C1 segment of cervical spinal cord (tissue), 14 donors: ENCODE results near the gene CDX2.
"Not testable (repeated sequence)": the region's sequence is repeated elsewhere in the genome, so short reads cannot be mapped to it uniquely, and the experiment has no call there.

ENCODE experiments used
- DNase-seq, 14 donors: peaks; one replicate each; lab custom pipeline; 2025; lab: John Stamatoyannopoulos, UW

Gene CDX2

DNA sequence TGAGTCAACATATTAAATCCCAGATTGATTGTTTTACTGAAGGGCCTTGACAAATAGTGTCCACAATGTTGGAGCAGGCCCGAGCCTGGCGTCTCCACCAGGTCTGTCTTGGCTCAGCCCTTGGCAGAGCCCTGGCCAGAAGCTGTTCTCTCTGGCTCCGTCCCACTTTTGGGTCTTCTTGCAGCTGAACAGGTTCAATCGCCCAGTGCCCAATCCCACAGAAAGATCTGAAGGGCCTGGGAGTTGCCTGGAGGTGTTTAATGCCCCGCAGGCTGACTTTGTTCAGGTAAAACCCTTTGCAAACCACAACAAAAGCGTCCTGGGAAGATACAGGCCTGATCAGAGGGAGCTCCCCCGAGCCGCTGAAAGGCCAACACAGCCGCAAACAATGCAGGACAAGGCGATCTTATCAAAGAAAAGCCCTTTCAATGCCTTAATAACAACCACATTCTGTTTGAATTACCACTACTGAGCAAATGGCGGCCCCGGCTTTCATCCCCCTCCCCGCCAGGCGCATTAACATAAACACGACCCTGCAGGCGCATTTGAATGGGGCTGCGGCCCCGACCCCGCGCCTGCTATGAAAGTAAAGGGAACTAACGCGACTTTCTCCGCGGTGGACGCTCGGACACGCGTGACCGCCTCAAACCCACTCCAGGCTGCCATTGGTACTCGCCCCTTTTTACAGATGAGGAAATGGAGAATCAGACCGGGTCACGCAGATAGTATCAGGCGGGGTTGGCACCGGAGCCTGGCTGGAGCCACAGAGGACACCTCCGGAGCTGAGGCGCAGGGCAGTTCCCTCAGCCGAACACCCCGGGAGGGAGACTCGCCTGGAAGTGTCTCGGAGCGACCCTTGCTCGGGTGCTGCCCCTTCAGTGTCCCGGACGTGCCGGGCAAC is 3.1 kb downstream of the CDX2 start:
- DNase-seq = no peak

DNA sequence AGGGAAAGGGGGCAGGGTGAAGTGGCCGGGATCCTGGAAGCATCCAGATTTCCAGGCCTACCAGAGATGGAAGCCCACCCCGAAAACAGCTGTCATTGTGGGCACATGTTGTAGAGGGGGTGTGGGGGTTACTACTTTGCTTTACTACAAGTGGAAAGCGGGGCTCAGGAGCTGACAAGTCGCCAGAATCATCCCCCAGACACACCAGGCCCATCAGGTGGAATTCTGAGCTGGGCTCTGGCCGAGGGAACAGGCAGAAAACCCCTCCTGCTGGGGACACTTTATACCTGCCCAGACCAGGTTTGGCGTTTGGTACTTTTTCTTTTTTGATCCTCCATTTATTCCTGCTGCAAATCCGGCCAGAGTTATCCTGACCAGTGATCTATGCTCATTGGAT is 3.8 kb downstream of the CDX2 start:
- no peak for DNase-seq

- DNase-seq = no peak
Observed at GRCh38 chr13:27964741-27965323, 4.3 kb downstream of the CDX2 start.

DNA sequence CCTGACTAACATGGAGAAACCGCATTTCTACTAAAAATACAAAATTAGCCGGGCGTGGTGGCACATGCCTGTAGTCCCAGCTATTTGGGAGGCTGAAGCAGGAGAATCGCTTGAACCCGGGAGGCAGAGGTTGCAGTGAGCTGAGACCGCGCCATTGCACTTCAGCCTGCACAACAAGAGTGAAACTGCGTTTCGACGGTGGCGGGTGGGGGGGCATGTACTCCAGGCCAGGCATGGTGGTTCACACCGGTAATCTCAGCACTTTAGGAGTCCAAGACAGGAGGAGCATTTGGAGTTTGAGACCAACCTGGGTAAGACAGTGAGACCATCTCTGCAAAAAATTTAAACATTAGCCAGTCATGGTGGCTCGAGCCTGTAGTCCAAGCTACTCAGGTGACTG is 4.9 kb downstream of the CDX2 start:
- not testable (repeated sequence) for DNase-seq

GRCh38 chr13:27963491-27963890 is 5.6 kb downstream of the CDX2 start:
- DNase-seq = no peak

GRCh38 chr13:27962982-27963381 is 6.1 kb downstream of the CDX2 start:
- DNase-seq = no peak

DNA sequence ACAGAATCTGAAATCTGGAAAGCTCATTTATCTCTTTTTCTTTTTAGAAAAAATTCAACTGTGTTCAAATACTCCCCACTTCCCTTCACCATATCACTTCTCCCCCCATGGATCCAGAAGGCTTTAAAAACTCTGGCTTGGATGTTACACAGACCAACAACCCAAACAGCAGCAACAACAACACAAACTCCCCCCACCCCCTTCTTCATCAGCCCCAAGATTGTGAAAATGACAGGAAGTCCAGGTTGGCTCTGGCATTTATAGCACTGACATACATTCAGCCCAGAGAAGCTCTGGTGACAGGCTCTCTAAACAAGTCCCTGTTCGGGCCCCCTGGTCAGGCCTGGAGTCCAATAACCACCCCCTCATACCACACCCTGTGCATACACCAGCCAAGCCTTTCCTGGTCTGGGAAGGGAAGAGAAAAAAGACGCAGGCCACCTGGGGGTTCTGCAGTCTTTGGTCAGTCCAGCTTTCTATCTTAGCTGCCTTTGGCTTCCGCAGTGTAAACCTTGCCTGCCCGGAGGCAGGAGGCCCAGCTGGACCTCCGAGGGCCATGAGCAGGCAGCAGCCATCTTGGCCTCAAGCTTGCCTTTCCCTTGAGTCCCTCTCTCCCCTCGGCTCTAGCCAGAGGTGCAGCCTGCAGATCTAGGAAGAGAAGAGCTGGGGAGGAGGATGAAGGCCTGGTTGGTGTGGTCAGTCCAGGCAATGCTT is 6.8 kb downstream of the CDX2 start:
- no peak for DNase-seq

- no peak for DNase-seq
Observed at GRCh38 chr13:27961227-27962085, 7.7 kb downstream of the CDX2 start.

DNA sequence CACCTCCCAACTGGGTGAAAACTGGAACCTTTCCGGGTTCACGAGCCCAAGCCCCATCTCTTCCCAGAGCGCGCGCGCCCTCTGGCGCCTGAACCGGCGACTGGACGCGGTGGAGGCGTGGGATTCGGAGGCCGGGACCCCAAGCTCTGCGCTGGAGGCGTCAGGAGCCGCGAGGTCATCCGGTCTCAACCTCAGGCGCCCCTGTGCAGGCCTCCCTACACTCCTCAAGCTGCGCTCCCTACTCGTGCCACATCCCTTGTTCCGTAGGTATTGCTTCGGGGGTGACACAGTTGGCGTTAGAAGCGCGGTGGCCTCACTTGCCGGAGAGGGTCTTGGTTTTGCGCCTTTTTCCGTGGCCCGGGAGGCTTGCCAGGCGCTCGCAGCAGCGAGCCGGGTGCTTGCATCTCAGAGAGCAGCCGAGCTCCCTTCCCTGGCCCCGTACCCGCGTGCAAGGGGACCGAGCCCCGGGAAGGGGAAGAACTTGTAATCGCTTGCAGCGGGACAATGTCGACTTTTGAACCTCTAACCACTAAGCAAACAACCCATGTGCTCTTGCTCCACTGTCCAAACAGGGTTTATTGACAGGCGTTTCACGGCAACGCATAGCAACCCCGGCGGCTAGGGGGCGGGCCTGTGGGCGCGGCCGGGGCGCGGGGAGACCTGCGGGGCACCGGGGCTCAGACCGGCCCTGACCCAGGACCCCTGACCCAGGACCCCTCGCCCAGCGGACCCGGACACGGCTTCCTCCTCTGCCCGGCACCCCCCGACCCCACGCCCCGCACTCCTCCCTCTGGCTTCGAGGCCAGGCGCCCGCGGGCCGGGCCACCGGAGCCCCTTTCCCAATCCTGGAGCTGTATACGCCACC is 8.5 kb downstream of the CDX2 start:
- DNase-seq = peak in 1 of 14 donors; percentile 5

DNA sequence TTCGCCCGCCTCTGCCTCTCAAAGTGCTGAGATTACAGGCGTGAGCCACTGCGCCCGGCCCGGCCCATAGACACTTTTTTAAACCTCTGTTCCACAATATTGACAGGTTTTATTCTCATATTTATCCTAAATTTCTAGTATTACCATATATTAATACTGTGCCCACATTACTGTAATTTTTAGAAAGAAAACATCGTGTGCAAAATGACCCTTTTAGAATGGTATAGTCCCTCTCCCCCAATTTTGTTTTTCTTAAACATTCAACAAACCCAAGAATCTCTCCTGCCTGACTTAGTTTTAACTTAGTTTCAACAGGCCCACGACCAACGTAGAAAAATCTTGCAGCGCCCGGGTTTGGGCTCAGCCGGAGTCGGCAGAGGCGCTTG is 9.1 kb downstream of the CDX2 start:
- no peak for DNase-seq

GRCh38 chr13:27956576-27957300 is 12.4 kb downstream of the CDX2 start:
- DNase-seq = no peak

DNA sequence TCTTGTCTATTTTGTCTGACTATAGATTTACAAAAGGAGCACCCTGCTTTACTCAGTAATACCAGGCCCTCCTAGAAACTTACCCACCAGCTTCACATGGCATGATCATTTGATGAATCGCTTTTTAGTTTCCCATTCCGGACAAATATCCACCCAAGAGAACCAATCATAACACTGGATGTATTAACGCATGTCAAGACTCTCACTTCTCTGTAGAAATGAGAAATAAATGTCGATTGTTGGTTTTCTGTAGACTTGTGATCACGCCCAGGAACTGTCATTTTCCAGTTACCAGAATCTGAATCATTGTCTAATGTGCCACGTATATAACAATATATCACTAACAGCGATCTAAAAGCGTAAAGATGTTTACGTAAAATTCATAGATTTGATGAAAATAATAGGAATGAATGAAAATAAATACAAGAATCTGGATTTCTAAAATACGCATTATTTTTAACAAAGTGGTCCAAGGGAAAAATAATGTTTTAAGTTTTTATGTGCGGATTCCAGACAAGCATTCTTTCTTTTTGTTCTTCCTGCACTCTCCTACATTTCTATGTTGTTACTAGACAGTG is 14.0 kb downstream of the CDX2 start:
- no peak for DNase-seq

DNA sequence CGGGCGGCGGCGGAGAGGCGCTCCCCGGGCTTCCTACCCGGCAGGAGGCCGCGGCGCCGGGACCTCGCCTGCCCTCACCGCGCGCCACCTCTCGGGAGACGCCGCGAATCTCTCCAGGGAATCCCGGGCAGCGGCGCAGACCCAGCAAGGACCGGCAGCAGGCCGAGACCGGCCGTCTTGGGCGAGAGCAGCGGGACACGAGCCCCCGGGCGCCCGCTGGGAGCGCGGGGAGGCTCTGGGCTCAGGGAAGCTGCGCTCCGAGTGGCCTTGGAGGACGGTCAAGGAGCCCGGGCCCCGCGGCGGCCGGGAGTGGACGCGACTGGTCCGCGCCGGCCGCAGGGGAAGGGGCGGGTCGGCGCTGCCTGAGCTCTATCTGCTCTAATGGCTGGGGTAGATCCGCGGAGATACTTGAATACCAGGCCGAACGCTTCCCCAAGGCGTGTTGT is 14.7 kb downstream of the CDX2 start:
- DNase-seq = peak in 1 of 14 donors; percentile 12

DNA sequence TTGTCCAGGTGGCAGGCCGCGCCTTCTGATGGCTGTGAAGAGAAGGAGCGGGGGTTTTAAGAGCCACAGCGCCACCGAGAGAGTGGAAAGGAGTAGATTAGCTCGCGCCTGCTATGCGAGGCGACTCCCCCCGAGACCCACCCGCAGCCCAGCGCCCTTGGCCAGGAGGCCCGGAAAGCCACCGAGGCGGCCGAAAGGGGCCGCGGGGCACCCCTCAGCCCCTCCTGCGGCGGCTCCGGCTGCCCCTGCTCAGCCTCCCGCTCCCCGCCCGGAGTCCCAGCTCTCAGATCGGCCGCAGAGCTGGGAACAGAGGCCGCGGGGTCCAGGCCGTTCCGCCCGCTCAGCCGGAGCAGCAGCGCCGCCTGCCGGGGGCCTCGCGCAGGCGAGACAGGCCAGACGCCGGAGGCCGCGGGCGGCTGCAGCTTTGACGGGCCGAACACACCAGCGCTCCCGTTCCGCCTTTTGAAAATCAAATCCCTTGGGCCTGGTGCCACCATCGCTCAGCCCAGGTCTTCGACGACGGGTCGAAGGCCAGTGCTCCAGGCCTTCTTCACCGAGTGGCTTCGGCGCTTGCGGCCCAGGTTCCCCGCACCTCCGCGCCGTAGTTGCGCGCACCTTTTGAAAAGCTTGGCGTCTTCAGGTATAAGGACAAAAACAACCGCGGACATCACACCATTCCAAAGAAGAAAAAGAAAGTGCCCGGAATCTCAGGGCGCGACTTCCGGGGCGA is 15.3 kb downstream of the CDX2 start:
- DNase-seq = peak in 10 of 14 donors; percentile 5 to 75 (median 24)

- DNase-seq = no peak
Observed at GRCh38 chr13:27952876-27953675, 16.0 kb downstream of the CDX2 start.

- no peak for DNase-seq
Observed at GRCh38 chr13:27942972-27943371, 26.1 kb downstream of the CDX2 start.

DNA sequence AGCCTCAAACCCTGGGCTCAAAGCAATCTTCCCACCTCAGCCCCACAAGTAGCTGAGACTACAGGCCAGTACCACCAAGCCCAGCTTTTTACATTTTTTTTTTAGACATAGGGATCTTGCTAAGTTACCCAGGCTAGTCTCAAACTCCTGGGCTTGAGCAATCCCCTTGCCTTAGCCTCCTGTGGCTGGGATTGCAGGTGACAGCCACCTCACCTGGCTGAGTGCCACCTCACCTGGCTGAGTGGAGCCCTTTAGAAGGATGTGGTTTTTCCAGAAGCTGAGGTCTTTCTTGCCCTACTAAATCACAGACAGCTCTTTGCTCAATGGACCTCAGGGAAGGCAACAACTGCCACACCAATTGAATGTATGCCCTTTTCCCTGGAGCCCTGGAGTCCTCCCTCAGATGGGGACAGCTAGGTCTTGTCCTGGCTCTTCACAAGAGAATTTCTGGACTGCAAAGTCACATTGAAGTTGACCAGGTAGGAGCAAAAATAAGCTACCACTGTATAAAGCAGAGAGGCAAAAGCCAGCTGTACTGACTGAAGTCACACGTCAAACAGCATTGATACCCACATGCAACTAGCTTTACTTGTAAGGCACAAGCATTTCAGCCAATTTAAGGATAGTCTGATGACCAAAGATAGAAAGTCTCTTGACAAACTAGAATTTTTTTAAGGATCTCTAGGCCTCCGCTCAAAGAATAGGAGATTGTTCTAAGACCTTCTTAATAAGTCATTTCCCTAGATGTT is 35.4 kb downstream of the CDX2 start:
- DNase-seq = no peak
